Loucy (cell line): ENCODE results near the gene PINK1.

Source experiments
- H2AFZ ChIP-seq: fragments of 200-600 bp; sonication (generic); 2 replicates; pipeline ENCODE4 v1.6.0; 2016; ENCODE audit warnings: antibody characterized with exemption, mild to moderate bottlenecking, low read length, moderate library complexity
- H3F3A ChIP-seq: fragments of 200-600 bp; 2 replicates; pipeline ENCODE4 v1.6.0; 2016; ENCODE audit warnings: antibody characterized with exemption, low read depth, mild to moderate bottlenecking
- H3K27me3 ChIP-seq: fragments of 200-600 bp; sonication (generic); 2 replicates; pipeline ENCODE4 v1.6.1; 2014; ENCODE audit warnings: low read length, mild to moderate bottlenecking; ENCODE audit not compliant: insufficient read depth, poor library complexity, severe bottlenecking
- H3K36me3 ChIP-seq: fragments of 200-600 bp; sonication (generic); 2 replicates; pipeline ENCODE4 v1.6.1; 2016; ENCODE audit warnings: low read length; ENCODE audit not compliant: insufficient read depth
- H3K4me1 ChIP-seq: fragments of 200-600 bp; sonication (generic); 2 replicates; pipeline ENCODE4 v1.5.1; 2014; ENCODE audit warnings: low read length, mild to moderate bottlenecking; ENCODE audit not compliant: insufficient read depth, poor library complexity, severe bottlenecking
- H3K4me2 ChIP-seq: fragments of 200-600 bp; sonication (generic); 2 replicates; pipeline ENCODE4 v1.6.0; 2014; ENCODE audit warnings: antibody characterized with exemption, low read length, low read depth, mild to moderate bottlenecking; ENCODE audit not compliant: poor library complexity, severe bottlenecking
- H3K4me3 ChIP-seq: fragments of 200-600 bp; sonication (generic); 2 replicates; pipeline ENCODE4 v1.5.1; 2014; ENCODE audit warnings: low read length, mild to moderate bottlenecking, mixed read lengths; ENCODE audit not compliant: poor library complexity, severe bottlenecking
- H3K79me2 ChIP-seq: fragments of 200-600 bp; sonication (generic); 2 replicates; pipeline ENCODE4 v1.6.1; 2014; ENCODE audit warnings: low read length; ENCODE audit not compliant: insufficient read depth
- H3K9ac ChIP-seq: fragments of 200-600 bp; sonication (generic); 2 replicates; pipeline ENCODE4 v1.6.0; 2014; ENCODE audit warnings: mild to moderate bottlenecking, low read depth, low read length, moderate library complexity; ENCODE audit not compliant: poor library complexity, severe bottlenecking
- H3K9me2 ChIP-seq: fragments of 200-600 bp; sonication (generic); replicated peaks from 2 replicates; pipeline ENCODE4 v1.6.1; 2016; ENCODE audit warnings: low read depth, low read length, mixed read lengths
- H3K9me3 ChIP-seq: fragments of 200-600 bp; sonication (generic); 2 replicates; pipeline ENCODE4 v1.6.1; 2014; ENCODE audit warnings: mild to moderate bottlenecking, antibody characterized with exemption, low read length, low read depth; ENCODE audit not compliant: insufficient read depth
- H4K20me1 ChIP-seq: fragments of 200-600 bp; sonication (generic); 2 replicates; pipeline ENCODE4 v1.6.0; 2014; ENCODE audit warnings: antibody characterized with exemption, low read length, mild to moderate bottlenecking; ENCODE audit not compliant: insufficient read depth, poor library complexity, severe bottlenecking
- EZH2phosphoT487 ChIP-seq: fragments of 200-600 bp; IDR thresholded peaks from 2 replicates; pipeline ENCODE4 v1.6.1; 2018; ENCODE audit warnings: antibody characterized with exemption, mild to moderate bottlenecking, moderate library complexity, borderline replicate concordance
- TF ChIP-seq, protein P1 (sequence below): fragments of 200-600 bp; sonication (generic); conservative IDR thresholded peaks from 2 replicates; pipeline ENCODE4 v1.5.1; 2014; ENCODE audit warnings: mild to moderate bottlenecking, antibody characterized with exemption, low read length

The PINK1 gene

DNA sequence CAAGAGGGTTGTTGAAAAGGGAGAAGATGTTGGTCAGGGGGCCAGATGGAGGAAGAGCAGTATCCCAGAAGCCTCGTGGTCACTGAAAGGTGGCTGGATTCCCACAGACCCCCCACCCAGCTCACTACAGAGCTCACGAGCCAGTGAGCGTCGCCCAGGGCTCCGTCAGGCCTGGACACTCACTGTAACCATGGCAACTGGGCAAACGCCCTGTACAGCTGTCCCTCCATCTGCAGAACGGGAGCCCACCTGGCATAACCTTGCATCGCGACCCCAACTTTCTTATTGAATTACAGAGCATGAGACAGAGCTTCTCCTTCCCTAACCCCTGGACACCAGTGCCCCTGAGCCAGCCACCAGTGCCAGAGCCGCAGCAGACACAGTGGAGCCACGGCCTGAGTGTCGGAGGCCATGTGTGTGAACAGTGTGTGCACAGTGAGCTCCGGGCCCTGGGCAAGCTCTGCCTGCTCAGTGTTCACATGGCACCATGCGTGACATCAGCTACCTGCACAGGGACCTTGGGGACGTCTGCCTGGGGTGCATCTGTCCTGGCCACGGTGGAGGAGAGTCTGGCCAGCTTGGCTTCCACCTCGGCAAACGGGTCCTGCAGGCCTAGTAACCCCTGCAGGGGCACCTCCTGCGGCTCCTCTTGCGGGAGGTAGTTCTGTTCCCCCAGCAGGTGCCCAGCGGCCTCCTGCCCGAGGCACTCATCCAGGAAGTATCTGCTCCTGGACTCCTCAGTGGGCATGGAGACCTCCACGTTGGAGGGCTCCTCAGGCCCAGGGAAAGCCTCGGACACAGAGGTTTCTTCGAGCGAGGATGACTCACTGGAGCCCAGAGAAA, 53.8 kb downstream of the PINK1 start:
- Histone ChIP-seq H3K27me3 (no peaks in the 10 kb centered on the region), H3F3A (no peaks in the 10 kb centered on the region), H4K20me1 (no peaks in the 10 kb centered on the region), H3K4me1 (peaks cover 5% of the 10 kb centered on the region), H2AFZ (no peak overlapping the region), H3K9me2 (no peaks in the 10 kb centered on the region), H3K79me2 (no peaks in the 10 kb centered on the region), H3K9ac (no peak overlapping the region), H3K36me3 (no peaks in the 10 kb centered on the region), H3K4me2 (no peak overlapping the region), H3K9me3 (no peaks in the 10 kb centered on the region), H3K4me3 (no peak overlapping the region)
- TF ChIP-seq, protein P1, sequence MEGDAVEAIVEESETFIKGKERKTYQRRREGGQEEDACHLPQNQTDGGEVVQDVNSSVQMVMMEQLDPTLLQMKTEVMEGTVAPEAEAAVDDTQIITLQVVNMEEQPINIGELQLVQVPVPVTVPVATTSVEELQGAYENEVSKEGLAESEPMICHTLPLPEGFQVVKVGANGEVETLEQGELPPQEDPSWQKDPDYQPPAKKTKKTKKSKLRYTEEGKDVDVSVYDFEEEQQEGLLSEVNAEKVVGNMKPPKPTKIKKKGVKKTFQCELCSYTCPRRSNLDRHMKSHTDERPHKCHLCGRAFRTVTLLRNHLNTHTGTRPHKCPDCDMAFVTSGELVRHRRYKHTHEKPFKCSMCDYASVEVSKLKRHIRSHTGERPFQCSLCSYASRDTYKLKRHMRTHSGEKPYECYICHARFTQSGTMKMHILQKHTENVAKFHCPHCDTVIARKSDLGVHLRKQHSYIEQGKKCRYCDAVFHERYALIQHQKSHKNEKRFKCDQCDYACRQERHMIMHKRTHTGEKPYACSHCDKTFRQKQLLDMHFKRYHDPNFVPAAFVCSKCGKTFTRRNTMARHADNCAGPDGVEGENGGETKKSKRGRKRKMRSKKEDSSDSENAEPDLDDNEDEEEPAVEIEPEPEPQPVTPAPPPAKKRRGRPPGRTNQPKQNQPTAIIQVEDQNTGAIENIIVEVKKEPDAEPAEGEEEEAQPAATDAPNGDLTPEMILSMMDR, result no peak
- TF ChIP-seq EZH2phosphoT487, result no peak

- Histone ChIP-seq H4K20me1 (no peaks in the 10 kb centered on the region), H3K4me3 (no peak overlapping the region), H3K9me2 (no peaks in the 10 kb centered on the region), H3F3A (no peaks in the 10 kb centered on the region), H3K9me3 (no peaks in the 10 kb centered on the region), H3K79me2 (no peaks in the 10 kb centered on the region), H3K9ac (no peak overlapping the region), H2AFZ (no peak overlapping the region), H3K27me3 (no peaks in the 10 kb centered on the region), H3K36me3 (no peaks in the 10 kb centered on the region), H3K4me1 (peaks cover 5% of the 10 kb centered on the region), H3K4me2 (no peak overlapping the region)
- TF ChIP-seq, protein P1, result no peak
- no peak for TF ChIP-seq EZH2phosphoT487
These were observed 56.4 kb downstream of the PINK1 start for GRCh38 chr1:20689645-20690056.

- H3K79me2 ChIP-seq, result no peaks in the 10 kb centered on the region
- no peaks in the 10 kb centered on the region for H3K9me3 ChIP-seq
- no peaks in the 10 kb centered on the region for H3K36me3 ChIP-seq
- H3F3A ChIP-seq, result no peaks in the 10 kb centered on the region
- no peak overlapping the region for H2AFZ ChIP-seq
- H4K20me1 ChIP-seq, result no peaks in the 10 kb centered on the region
- H3K4me3 ChIP-seq, result no peak overlapping the region
- no peaks in the 10 kb centered on the region for H3K27me3 ChIP-seq
- H3K4me2 ChIP-seq, result no peak overlapping the region
- H3K4me1 ChIP-seq, result no peaks in the 10 kb centered on the region
- TF ChIP-seq, protein P1, result no peak
- TF ChIP-seq EZH2phosphoT487, result no peak
- no peak overlapping the region for H3K9ac ChIP-seq
- H3K9me2 ChIP-seq, result no peaks in the 10 kb centered on the region
These were observed 58.6 kb downstream of the PINK1 start for GRCh38 chr1:20691872-20692271.
